ENCODE measurements around the gene CYP21A2.
"Not testable (repeated sequence)": the region's sequence is repeated elsewhere in the genome, so short reads cannot be mapped to it uniquely, and the experiment has no call there.

- not testable (repeated sequence) for TF ChIP-seq CTCF, POLR2A (IDR thresholded peaks at IDR 0.05)
These were observed 23.7 kb upstream of the CYP21A2 start, which contains the start of gene C4B for GRCh38 chr6:32014547-32014946.
